ENCODE data around the gene CDH22. TPM values are rescaled to one million over a fixed set of nuclear protein-coding genes. Genes with fewer than 3 reads are reported as not detected.
A peak's percentile ranks its signal among the peaks of the same experiment; 100 is the strongest.

Gene CDH22
- total and polyA plus RNA-seq, 11 donors: 0.03 to 0.90 (median 0.48) TPM

- DNase-seq (peak; percentile 54 to 82 (median 71)), ATAC-seq (peak; percentile 81 to 92 (median 86))
- TF ChIP-seq POLR2A (IDR thresholded peaks at IDR 0.05) (no peak), CTCF (IDR thresholded peaks at IDR 0.05) (peak; percentile 74 to 89 (median 84))
- H3K4me1 ChIP-seq: peaks cover 0 to 20% (median 9%) of the 10 kb centered on the region in 12 donors
- intact Hi-C loops (cut with DNase I): loop anchor here (1.0 to 10.0 kb wide), 11 partner anchors 40 to 552 kb away; partner anchors contain the start of genes CDH22 (in 5 of the 10) and TP53RK (in 1 of the 10)
- H3K36me3 ChIP-seq: peaks cover 0 to 10% (median 0%) of the 10 kb centered on the region in 9 donors
- no peak overlapping the region for H3K4me3 ChIP-seq
- H3K9me3 ChIP-seq: no peaks in the 10 kb centered on the region
- WGBS, 4 donors: 13 to 33% (median 13%) methylated on average over 8 to 17 of the region's 17 CpGs
- peaks cover 0 to 38% (median 10%) of the 10 kb centered on the region in 9 donors for H3K27me3 ChIP-seq
- H3K27ac ChIP-seq: no peak overlapping the region
These were observed 175.6 kb downstream of the CDH22 start for GRCh38 chr20:46132705-46133120.

- Histone ChIP-seq H3K4me3 (no peak overlapping the region), H3K4me1 (peaks cover 0 to 20% (median 9%) of the 10 kb centered on the region in 12 donors), H3K27me3 (peaks cover 0 to 26% (median 2%) of the 10 kb centered on the region in 9 donors), H3K36me3 (peaks cover 0 to 23% (median 3%) of the 10 kb centered on the region in 9 donors), H3K9me3 (no peaks in the 10 kb centered on the region), H3K27ac (no peak overlapping the region)
- no peak for ATAC-seq
- no peak for DNase-seq
- 27 to 32% (median 28%) methylated on average over 6 of the region's 6 CpGs for WGBS, 4 donors
- TF ChIP-seq POLR2A (IDR thresholded peaks at IDR 0.05) (no peak), CTCF (IDR thresholded peaks at IDR 0.05) (no peak)
- intact Hi-C loops (cut with DNase I): loop anchor here in 8 of 10 donors (5.0 to 10.0 kb wide), 7 partner anchors 41 to 553 kb away; partner anchors contain the start of genes CDH22 (in 4 of the 8) and TP53RK (in 1 of the 8)
These were observed 176.9 kb downstream of the CDH22 start for GRCh38 chr20:46131396-46131795.

- intact Hi-C loops (cut with DNase I): loop anchor here in 8 of 10 donors (5.0 to 10.0 kb wide), 7 partner anchors 42 to 554 kb away; partner anchors contain the start of genes CDH22 (in 4 of the 8) and TP53RK (in 1 of the 8)
- no peak for DNase-seq
These were observed 177.8 kb downstream of the CDH22 start for GRCh38 chr20:46130534-46130933.

More at GRCh38 chr20:46130534-46130933, 177.8 kb downstream of the CDH22 start:
- Histone ChIP-seq H3K36me3 (peaks cover 0 to 32% (median 6%) of the 10 kb centered on the region in 9 donors), H3K27ac (no peak overlapping the region), H3K4me3 (no peak overlapping the region), H3K27me3 (peaks cover 0 to 17% (median 0%) of the 10 kb centered on the region in 9 donors), H3K9me3 (no peaks in the 10 kb centered on the region), H3K4me1 (peaks cover 0 to 20% (median 9%) of the 10 kb centered on the region in 12 donors)
- no peak for ATAC-seq
- TF ChIP-seq CTCF (IDR thresholded peaks at IDR 0.05) (no peak), POLR2A (IDR thresholded peaks at IDR 0.05) (no peak)
- WGBS, 4 donors: 53 to 57% (median 55%) methylated on average over 4 of the region's 4 CpGs
